HepG2 (cell line): ENCODE results near the gene LRRC27.

ENCODE experiments used
- FOXM1 ChIP-seq: sonication (generic); formaldehyde crosslinking; IDR thresholded peaks from 2 replicates; pipeline ENCODE4 v1.5.0; 2020; ENCODE audit warnings: missing genetic modification reagents
- HNRNPLL ChIP-seq: fragments of 200-400 bp; formaldehyde crosslinking; IDR thresholded peaks from 2 replicates; pipeline ENCODE4 v1.6.1; 2017; ENCODE audit warnings: mild to moderate bottlenecking, low read depth, low read length; ENCODE audit not compliant: poor library complexity, severe bottlenecking
- KDM2A ChIP-seq: sonication (generic); formaldehyde crosslinking; IDR thresholded peaks from 2 replicates; pipeline ENCODE4 v1.4.0; 2020; ENCODE audit warnings: low read depth, missing genetic modification reagents, borderline replicate concordance
- MEF2D ChIP-seq: sonication (generic); formaldehyde crosslinking; IDR thresholded peaks from 2 replicates; pipeline ENCODE4 v1.5.1; 2020; ENCODE audit warnings: mild to moderate bottlenecking, missing genetic modification reagents
- PHF21A ChIP-seq: sonication (generic); formaldehyde crosslinking; IDR thresholded peaks from 2 replicates; pipeline ENCODE4 v1.5.0; 2020; ENCODE audit warnings: mild to moderate bottlenecking, missing genetic modification reagents
- POLR2A ChIP-seq, 2 experiments: IDR thresholded peaks; 2 replicates each; pipeline ENCODE4 v1.6.1; 2011; ENCODE audit warnings: low read depth in 2 of 2, low read length in 2 of 2, mild to moderate bottlenecking in 1 of 2, moderate library complexity in 1 of 2; ENCODE audit not compliant: insufficient read depth in 1 of 2
- SP1 ChIP-seq, 2 experiments: fragments of 450-650 bp in 1 of 2; sonication (generic) in 1 of 2; formaldehyde crosslinking in 1 of 2; IDR thresholded peaks; 2 replicates each; pipeline versions ENCODE4 v1.4.0 to v1.6.1; 2016 to 2020; ENCODE audit warnings: missing genetic modification reagents in 1 of 2
- TCF7 ChIP-seq: sonication (generic); IDR thresholded peaks from 2 replicates; pipeline ENCODE4 v1.6.1; 2016; ENCODE audit warnings: antibody characterized with exemption, low read depth
- ZKSCAN8 ChIP-seq: IDR thresholded peaks from 2 replicates; pipeline ENCODE4 v1.6.1; 2016; ENCODE audit warnings: borderline replicate concordance, missing genetic modification reagents, missing compliant biosample characterization
- TF ChIP-seq, protein P1 (sequence below): sonication (generic); formaldehyde crosslinking; IDR thresholded peaks from 2 replicates; pipeline ENCODE4 v1.4.0; 2020; ENCODE audit warnings: missing genetic modification reagents, borderline replicate concordance
- TF ChIP-seq, protein P2 (sequence below): sonication (generic); formaldehyde crosslinking; IDR thresholded peaks from 2 replicates; pipeline ENCODE4 v1.8.0; 2022; ENCODE audit warnings: mild to moderate bottlenecking, missing genetic modification reagents, borderline replicate concordance

DNA sequence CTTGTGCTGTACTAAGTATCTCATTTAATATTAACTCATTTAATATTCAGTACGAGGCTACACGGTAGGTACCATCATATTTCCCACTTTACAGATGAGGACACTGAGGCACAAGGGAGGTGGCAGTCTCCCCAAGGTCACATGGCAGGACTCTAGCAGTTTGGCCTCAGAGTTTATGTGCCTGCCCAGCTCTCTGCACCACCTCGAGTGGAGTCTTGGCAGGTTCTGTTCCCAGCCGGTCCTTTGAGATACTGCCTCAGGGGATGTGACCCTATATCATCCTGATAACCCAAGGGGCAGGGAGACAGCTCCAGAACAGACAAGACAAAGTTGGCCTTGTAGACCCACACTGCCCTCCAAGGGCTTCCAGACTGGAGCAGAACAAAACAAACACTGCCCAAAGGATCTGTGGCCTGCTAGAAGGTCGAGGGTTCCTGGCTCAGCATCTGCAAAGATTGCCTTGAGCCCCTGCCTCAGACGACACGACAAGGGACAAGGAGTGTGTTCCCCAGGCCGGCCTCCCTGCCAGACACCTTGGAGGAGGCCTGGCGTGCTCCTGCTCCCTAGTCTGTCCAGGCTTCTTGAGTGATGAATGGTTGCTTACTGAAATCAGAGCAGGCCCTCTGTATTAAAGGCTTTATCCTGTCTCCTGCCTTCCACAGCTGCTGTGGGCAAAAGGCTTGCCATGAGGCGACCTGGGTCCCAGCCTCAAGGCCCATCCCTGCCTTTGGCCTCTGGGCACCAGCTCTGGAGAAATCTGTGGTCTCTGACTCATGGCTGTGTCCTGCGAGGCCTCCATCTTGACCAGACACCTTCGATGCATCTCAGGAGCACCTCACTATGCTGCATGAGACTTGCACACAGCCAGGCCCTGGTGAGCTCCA lies 61.1 kb downstream of the LRRC27 start:
- no peak for TF ChIP-seq ZKSCAN8 (CRISPR knock-in tag)
- TF ChIP-seq, protein P1, sequence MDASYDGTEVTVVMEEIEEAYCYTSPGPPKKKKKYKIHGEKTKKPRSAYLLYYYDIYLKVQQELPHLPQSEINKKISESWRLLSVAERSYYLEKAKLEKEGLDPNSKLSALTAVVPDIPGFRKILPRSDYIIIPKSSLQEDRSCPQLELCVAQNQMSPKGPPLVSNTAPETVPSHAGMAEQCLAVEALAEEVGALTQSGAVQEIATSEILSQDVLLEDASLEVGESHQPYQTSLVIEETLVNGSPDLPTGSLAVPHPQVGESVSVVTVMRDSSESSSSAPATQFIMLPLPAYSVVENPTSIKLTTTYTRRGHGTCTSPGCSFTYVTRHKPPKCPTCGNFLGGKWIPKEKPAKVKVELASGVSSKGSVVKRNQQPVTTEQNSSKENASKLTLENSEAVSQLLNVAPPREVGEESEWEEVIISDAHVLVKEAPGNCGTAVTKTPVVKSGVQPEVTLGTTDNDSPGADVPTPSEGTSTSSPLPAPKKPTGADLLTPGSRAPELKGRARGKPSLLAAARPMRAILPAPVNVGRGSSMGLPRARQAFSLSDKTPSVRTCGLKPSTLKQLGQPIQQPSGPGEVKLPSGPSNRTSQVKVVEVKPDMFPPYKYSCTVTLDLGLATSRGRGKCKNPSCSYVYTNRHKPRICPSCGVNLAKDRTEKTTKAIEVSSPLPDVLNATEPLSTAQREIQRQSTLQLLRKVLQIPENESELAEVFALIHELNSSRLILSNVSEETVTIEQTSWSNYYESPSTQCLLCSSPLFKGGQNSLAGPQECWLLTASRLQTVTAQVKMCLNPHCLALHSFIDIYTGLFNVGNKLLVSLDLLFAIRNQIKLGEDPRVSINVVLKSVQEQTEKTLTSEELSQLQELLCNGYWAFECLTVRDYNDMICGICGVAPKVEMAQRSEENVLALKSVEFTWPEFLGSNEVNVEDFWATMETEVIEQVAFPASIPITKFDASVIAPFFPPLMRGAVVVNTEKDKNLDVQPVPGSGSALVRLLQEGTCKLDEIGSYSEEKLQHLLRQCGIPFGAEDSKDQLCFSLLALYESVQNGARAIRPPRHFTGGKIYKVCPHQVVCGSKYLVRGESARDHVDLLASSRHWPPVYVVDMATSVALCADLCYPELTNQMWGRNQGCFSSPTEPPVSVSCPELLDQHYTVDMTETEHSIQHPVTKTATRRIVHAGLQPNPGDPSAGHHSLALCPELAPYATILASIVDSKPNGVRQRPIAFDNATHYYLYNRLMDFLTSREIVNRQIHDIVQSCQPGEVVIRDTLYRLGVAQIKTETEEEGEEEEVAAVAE (CRISPR knock-in tag), result no peak
- TF ChIP-seq KDM2A (CRISPR knock-in tag), result no peak
- no peak for TF ChIP-seq PHF21A (CRISPR knock-in tag)
- no peak for TF ChIP-seq TCF7
- TF ChIP-seq HNRNPLL, result no peak
- TF ChIP-seq POLR2A (IDR thresholded peaks at IDR 0.05; ENCODE audit: insufficient read depth in 1 of 2, low read depth in 2 of 2, low read length in 2 of 2), result no peak
- TF ChIP-seq, protein P2, sequence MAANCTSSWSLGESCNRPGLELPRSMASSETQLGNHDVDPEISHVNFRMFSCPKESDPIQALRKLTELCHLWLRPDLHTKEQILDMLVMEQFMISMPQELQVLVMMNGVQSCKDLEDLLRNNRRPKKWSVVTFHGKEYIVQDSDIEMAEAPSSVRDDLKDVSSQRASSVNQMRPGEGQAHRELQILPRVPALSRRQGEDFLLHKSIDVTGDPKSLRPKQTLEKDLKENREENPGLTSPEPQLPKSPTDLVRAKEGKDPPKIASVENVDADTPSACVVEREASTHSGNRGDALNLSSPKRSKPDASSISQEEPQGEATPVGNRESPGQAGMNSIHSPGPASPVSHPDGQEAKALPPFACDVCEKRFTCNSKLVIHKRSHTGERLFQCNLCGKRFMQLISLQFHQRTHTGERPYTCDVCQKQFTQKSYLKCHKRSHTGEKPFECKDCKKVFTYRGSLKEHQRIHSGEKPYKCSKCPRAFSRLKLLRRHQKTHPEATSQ, result no peak
- TF ChIP-seq FOXM1 (CRISPR knock-in tag), result no peak
- TF ChIP-seq SP1 (IDR thresholded peaks at IDR 0.05), result no peak
- TF ChIP-seq SP1 (CRISPR knock-in tag; IDR thresholded peaks at IDR 0.05), result no peak
- no peak for TF ChIP-seq MEF2D
